HG03457 (cell line): ENCODE data around the gene CHPF.

Experiments used
- ATAC-seq: cut with Tn5 transposase; IDR thresholded peaks from one replicate; pipeline ENCODE4 v1.9.1; 2021; ENCODE audit warnings: moderate number of reproducible peaks; ENCODE audit not compliant: unreplicated experiment

The CHPF gene

GRCh38 chr2:219514836-219515235 is 28.8 kb downstream of the CHPF start:
- no peak for ATAC-seq

- ATAC-seq: no peak
Measured at GRCh38 chr2:219514196-219514761, 29.3 kb downstream of the CHPF start, which contains the start of gene ASIC4. Gene ASIC4 (plus strand): TSS chr2:219514482. CDS start chr2:219514725, 243 bp downstream.

GRCh38 chr2:219513787-219514186 is 29.8 kb downstream of the CHPF start:
- no peak for ATAC-seq

GRCh38 chr2:219512524-219513216 is 30.9 kb downstream of the CHPF start:
- ATAC-seq: no peak

- no peak for ATAC-seq
Measured at GRCh38 chr2:219511547-219512325, 31.9 kb downstream of the CHPF start.

GRCh38 chr2:219510512-219511135 is 33.0 kb downstream of the CHPF start:
- no peak for ATAC-seq

GRCh38 chr2:219509780-219510511 is 33.7 kb downstream of the CHPF start:
- peak; percentile 54 for ATAC-seq

- no peak for ATAC-seq
Measured at GRCh38 chr2:219508971-219509779, 34.4 kb downstream of the CHPF start.

- no peak for ATAC-seq
Measured at GRCh38 chr2:219508444-219508734, 35.2 kb downstream of the CHPF start.

- no peak for ATAC-seq
Measured at GRCh38 chr2:219507581-219508443, 35.8 kb downstream of the CHPF start.

GRCh38 chr2:219506802-219507526 is 36.6 kb downstream of the CHPF start:
- no peak for ATAC-seq

GRCh38 chr2:219506153-219506801 is 37.3 kb downstream of the CHPF start:
- ATAC-seq: no peak

- no peak for ATAC-seq
Measured at GRCh38 chr2:219505585-219505984, 38.0 kb downstream of the CHPF start.

- no peak for ATAC-seq
Measured at GRCh38 chr2:219502618-219503017, 41.0 kb downstream of the CHPF start.

GRCh38 chr2:219501849-219502248 is 41.8 kb downstream of the CHPF start:
- ATAC-seq: no peak

GRCh38 chr2:219500135-219500534 is 43.5 kb downstream of the CHPF start:
- ATAC-seq: no peak

GRCh38 chr2:219499555-219499954 is 44.1 kb downstream of the CHPF start:
- ATAC-seq: no peak

- no peak for ATAC-seq
Measured at GRCh38 chr2:219499058-219499307, 44.6 kb downstream of the CHPF start.
